ENCODE measurements around the gene KRTAP4-4.
"Not testable (repeated sequence)": the region's sequence is repeated elsewhere in the genome, so short reads cannot be mapped to it uniquely, and the experiment has no call there.

The KRTAP4-4 gene

GRCh38 chr17:41160648-41161047 is at the start of gene KRTAP4-4:
Gene KRTAP4-4 (minus strand): TSS chr17:41160748. CDS start chr17:41160691, 57 bp downstream.
- DNase-seq, result no peak

GRCh38 chr17:41199421-41200078 is 39.0 kb upstream of the KRTAP4-4 start:
- no peak for DNase-seq

DNA sequence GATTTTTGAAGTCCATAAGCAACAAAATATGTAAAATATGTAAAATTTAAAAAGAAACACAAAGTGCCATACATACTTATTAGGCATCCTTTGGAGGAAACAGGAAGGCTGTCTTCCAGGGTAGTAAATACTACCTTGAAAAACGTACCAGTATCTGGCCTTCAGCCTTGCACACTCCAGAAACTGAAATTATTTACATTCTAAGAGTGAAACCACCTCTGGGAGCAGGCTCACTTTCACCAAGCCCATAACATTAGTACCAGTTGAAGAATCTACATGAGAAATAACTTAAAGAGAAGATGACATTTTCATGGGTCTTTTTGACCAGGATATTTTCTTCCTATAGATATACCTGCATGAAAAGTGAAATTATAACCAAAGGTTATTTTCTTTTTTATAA is 35.5 kb upstream of the KRTAP4-4 start:
- no peak for DNase-seq

- DNase-seq, result no peak
Measured at GRCh38 chr17:41190328-41190727, 29.8 kb upstream of the KRTAP4-4 start.

GRCh38 chr17:41189837-41190318 is 29.3 kb upstream of the KRTAP4-4 start, which contains the start of gene KRTAP9-1:
Gene KRTAP9-1 (plus strand): TSS chr17:41189887. CDS start chr17:41189887, 0 bp downstream.
- not testable (repeated sequence) for DNase-seq

DNA sequence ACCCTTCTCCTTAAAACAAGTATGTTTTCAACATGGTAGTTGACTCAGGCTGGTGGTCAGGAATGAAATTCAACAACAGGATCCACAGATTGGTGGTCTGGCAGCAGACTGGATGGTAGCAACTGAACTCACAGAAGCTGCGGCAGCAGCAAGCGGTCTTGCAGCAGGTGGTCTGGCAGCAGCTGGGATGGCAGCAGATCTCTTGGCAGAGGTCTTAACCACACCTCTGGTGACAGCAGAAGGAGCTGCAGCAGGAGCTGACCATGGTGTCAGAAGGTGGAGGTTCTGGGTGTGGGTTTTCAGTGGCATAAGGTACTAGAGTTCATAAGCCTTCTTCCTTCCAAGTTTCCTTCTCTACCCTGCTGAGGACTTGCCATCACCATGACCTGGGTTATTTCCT is 26.3 kb upstream of the KRTAP4-4 start:
- no peak for DNase-seq

DNA sequence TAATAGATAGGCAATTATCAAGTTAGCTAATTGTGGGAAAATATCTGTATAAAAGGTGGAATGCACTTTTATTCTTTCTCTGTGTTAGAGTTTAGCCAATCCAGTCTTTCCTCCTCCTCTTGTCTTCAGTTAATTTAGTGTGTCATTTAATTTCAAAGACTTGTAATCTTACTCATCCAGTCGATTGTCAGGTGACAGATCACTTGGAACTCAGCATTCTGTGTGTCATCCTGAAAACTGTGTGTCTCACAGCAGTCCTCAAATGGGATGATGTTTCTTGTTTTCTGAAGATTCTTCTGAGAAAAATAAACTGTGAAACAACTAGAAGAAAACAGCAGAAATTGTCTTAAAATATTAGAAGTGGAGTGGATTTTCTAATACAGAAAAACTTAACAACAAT is 24.5 kb upstream of the KRTAP4-4 start:
- DNase-seq, result no peak

DNA sequence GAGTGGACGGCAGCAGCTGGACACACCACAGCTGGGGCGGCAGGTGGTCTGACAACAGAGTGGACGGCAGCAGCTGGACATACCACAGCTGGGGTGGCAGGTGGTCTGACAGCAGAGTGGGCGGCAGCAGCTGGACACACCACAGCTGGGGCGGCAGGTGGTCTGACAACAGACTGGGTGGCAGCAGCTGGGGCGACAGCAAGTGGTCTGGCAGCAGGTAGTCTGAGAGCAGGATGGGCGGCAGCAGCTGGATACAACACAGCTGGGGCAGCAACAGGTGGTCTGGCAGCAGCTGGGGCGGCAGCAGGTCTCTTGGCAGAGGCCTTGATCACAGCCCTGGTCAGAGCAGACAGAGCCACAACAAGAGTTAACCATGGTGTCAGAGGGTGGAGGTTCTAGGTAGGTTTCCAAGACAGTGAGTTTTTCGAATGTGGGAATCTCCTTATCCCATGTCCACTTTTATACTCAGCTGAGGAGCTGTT is 24.0 kb upstream of the KRTAP4-4 start, which contains the start of gene KRTAP4-1:
Gene KRTAP4-1 (minus strand): TSS at position 432 of the 482 bp plus-strand sequence. CDS start 57 bp downstream, at position 375.
- DNase-seq, result no peak

DNA sequence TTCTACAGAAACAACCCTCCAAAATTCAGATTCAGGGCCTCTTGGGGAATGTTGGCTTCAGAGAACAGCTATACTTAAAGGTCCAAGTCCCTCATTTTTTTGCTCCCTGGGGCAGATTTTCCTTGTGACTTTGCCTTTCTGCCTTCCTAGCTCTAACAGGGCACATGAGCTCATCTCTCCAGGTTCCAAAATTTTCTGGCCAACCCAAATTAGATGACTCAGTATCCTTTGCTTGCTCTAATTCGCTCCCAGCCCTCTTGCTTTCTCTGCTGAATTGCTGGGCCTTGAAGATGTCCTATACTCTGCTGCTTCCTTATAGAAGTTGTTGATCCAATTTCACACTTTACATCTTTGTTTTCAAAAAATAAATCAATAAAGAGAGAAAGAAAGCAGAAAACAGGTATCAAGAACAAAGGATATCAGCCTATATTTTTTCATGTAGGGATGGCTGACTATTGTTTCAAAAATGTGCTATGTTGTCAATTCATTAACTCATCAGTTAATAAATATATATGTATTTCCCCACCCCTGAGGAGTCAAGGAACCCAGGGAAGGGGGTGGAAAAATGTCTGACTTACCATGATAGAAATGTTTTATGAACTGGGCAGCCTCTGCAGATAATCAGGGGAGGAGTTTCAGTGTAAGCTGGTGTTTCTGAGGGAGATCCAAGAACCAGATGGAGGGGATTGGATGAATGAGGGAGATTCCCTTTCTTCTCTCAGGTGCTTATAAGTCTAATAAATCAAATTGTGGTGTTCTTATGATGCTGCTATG is 18.5 kb upstream of the KRTAP4-4 start:
- no peak for DNase-seq

DNA sequence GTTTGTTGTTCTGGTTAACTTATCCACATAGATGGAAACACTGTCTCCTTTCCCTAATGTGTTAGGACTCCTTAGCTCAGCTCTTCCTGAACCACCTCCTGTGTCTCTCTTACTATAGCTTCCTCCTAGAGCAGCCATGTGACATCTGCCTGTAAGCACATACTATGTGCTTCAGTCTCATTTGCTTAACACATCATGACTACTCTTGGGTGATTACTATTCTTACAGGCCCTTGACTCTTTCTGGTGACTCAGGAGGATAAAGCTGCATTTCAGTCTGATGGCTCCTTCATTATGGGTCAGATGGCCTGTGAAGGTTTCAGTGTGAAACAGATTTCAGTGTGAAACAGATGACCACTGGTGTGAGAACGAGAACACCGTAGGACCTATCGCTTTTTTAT is 17.8 kb upstream of the KRTAP4-4 start:
- no peak for DNase-seq

- DNase-seq, result no peak
Measured at GRCh38 chr17:41177727-41178271, 17.3 kb upstream of the KRTAP4-4 start, which contains the start of gene KRTAP4-2. Gene KRTAP4-2 (minus strand): TSS chr17:41178221. CDS start chr17:41178164, 57 bp downstream.

- DNase-seq, result no peak
Measured at GRCh38 chr17:41176744-41177387, 16.3 kb upstream of the KRTAP4-4 start.

DNA sequence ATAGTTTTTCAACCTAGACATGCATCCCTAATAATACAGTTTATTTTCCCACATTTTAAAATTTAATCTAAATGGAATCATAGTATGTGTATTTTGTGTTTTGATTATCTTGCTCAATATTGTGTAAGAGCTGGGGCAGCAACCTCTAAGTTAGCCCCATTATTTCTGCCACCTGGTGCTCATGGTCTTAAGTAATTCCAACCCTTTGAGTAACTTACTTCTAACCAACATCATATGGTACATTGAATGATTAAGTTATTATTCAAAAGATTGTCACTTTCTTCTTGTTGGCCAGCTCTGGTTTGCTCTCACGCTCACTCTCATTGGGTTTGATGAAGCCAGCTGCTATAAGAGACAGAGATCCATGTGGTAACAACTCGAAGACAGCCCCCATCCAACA is 11.3 kb upstream of the KRTAP4-4 start:
- no peak for DNase-seq

DNA sequence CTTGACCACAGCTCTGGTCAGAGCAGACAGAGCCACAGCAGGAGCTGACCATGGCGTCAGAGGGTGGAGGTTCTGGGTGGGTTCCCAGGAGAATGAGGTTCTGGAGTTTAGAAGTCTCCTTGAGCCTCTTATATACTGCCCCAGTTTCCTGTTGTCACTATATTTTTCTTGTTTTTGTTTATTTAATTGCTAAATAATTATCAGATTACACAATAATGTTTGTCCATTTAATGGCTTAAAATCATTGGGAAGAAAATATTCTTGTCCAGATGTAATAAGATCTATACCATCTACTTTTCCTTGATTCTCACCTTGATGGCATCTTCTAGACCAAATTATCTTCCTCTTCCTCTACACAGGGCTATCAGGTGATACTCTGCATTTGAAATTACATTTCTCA is 7.6 kb upstream of the KRTAP4-4 start, which contains the start of gene KRTAP4-3:
Gene KRTAP4-3 (minus strand): TSS at position 101 of the 400 bp plus-strand sequence. CDS start 49 bp downstream, at position 52.
- DNase-seq, result no peak

- DNase-seq, result no peak
Measured at GRCh38 chr17:41167561-41167960, 7.0 kb upstream of the KRTAP4-4 start.

GRCh38 chr17:41163828-41164227 is 3.3 kb upstream of the KRTAP4-4 start:
- DNase-seq, result no peak

GRCh38 chr17:41160190-41160589 is 358 bp downstream of the KRTAP4-4 start:
- DNase-seq, result not testable (repeated sequence)

GRCh38 chr17:41153856-41154255 is 6.7 kb downstream of the KRTAP4-4 start:
- DNase-seq, result no peak

- DNase-seq, result no peak
Measured at GRCh38 chr17:41151525-41151924, 9.0 kb downstream of the KRTAP4-4 start.

DNA sequence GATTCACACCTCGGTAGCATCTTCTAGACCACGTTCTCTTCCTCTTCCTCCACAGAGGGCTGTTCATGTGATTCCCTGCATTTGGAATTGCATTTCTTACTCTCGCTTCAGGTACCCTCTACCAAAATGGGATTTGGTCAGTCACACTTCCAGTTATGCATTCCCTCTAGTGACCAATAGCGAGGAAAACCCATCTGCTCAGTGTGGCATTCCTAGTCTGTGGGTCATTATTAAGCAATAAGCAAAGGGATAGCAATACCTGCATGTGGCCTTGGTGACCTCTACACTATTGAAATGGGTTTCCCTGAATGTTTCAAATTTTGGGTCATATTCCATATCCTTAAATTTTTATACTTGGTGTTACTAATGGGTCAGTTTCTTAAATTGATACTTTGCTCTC is 10.5 kb downstream of the KRTAP4-4 start:
- DNase-seq, result no peak

DNA sequence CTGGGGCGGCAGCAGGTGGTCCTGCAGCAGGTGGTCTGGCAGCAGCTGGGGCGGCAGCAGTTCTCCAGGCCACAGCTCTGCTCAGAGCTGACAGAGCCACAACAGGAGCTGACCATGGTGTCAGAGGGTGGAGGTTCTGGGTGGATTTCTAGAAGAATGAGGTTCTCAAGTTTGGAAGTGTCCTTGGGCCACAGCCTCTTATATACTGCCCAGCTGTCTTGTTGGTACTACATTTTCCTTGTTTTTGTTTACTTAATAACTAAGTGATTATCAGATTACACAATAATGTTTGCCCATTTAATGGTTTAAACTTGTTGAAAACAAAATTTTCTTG is 10.9 kb downstream of the KRTAP4-4 start, which contains the start of gene KRTAP4-5:
Gene KRTAP4-5 (minus strand): TSS at position 174 of the 334 bp plus-strand sequence. CDS start 58 bp downstream, at position 116.
- no peak for DNase-seq

DNA sequence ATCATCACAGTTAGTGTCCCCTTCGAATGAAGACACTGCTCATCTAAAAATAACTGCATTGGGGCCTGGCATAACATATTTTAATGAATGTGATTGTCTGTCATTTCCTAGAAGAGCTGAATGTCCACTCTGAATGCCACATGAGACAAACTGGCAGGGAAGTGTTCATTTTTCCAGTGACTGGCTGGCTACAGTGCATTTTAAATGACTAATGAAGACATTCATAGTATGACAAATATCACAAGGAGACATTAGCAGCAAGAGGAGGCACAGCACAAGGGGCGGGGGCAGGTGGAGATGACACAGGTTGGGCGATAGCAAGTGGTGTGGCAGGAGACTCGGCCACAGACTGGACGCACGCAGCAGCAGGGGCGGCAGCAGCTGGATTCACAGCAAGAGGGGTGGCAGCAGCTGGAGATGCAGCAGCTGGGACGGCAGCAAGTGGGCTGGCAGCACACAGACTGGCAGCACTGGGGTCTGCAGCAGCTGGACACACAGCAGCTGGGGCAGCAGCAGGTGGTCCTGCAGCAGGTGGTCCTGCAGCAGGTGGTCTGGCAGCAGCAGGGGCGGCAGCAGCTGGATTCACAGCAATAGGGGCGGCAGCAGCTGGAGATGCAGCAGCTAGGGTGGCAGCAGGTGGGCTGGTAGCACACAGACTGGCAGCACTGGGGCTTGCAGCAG is 11.4 kb downstream of the KRTAP4-4 start:
- not testable (repeated sequence) for DNase-seq
